GM12865 (cell line): Measurements from ENCODE around the gene MTR.
"Not testable (repeated sequence)": the region's sequence is repeated elsewhere in the genome, so short reads cannot be mapped to it uniquely, and the experiment has no call there.

ENCODE experiments used
- DNase-seq: peaks from one replicate; pipeline ENCODE4 v3.0.0; 2010; ENCODE audit warnings: low read depth
- H3K4me3 ChIP-seq: 2 replicates; pipeline ENCODE4 v1.5.1; 2011; ENCODE audit warnings: mild to moderate bottlenecking, low read depth, low read length, control low read depth
- CTCF ChIP-seq: IDR thresholded peaks from 2 replicates; pipeline ENCODE4 v1.5.1; 2011; ENCODE audit warnings: low read length, control low read depth, low read depth, inconsistent platforms; ENCODE audit not compliant: insufficient read depth; ENCODE audit errors: missing control alignments

The MTR gene

GRCh38 chr1:236850077-236850979 is 55.2 kb downstream of the MTR start:
- no peak for TF ChIP-seq CTCF
- no peak overlapping the region for H3K4me3 ChIP-seq

GRCh38 chr1:236851871-236852270 is 56.8 kb downstream of the MTR start:
- no peak overlapping the region for H3K4me3 ChIP-seq
- no peak for TF ChIP-seq CTCF
- no peak for DNase-seq

More at GRCh38 chr1:236850077-236850979, 55.2 kb downstream of the MTR start:
- DNase-seq, result no peak

- no peak for TF ChIP-seq CTCF
- no peak for DNase-seq
- no peak overlapping the region for H3K4me3 ChIP-seq
Observed at GRCh38 chr1:236853921-236854604, 59.0 kb downstream of the MTR start.

- no peak for DNase-seq
- no peak for TF ChIP-seq CTCF
- H3K4me3 ChIP-seq, result no peak overlapping the region
Observed at GRCh38 chr1:236854605-236854983, 59.5 kb downstream of the MTR start.

GRCh38 chr1:236856649-236857048 is 61.6 kb downstream of the MTR start:
- DNase-seq, H3K4me3 ChIP-seq: not testable (repeated sequence)

- H3K4me3 ChIP-seq, result no peak overlapping the region
- TF ChIP-seq CTCF, result no peak
- DNase-seq, result no peak
Observed at GRCh38 chr1:236858165-236858564, 63.1 kb downstream of the MTR start.

- DNase-seq, result no peak
- no peak overlapping the region for H3K4me3 ChIP-seq
- no peak for TF ChIP-seq CTCF
Observed at GRCh38 chr1:236860101-236860500, 65.0 kb downstream of the MTR start.
